Measurements from ENCODE around the gene ACTG1. TPM values are rescaled to one million over a fixed set of nuclear protein-coding genes. Genes with fewer than 3 reads are reported as not detected.

ACTG1 gene
- total RNA-seq, 4 donors from 2014 or later: 2,510 to 3,878 (median 3,203) TPM

- TF ChIP-seq CTCF (IDR thresholded peaks at IDR 0.05) (no peak), POLR2A (IDR thresholded peaks at IDR 0.05) (no peak)
- peaks cover 0 to 13% of the 10 kb centered on the region in 2 donors for H3K27me3 ChIP-seq
- H3K27ac ChIP-seq: no peak overlapping the region
Observed at GRCh38 chr17:81535480-81536298, 23.1 kb upstream of the ACTG1 start.

GRCh38 chr17:81535007-81535328 lies 22.4 kb upstream of the ACTG1 start:
- Histone ChIP-seq H3K4me1 (peaks cover 0 to 19% (median 14%) of the 10 kb centered on the region in 4 donors), H3K4me3 (no peak overlapping the region), H3K9me3 (no peaks in the 10 kb centered on the region), H3K36me3 (peaks cover 0 to 13% (median 0%) of the 10 kb centered on the region in 3 donors), H3K27ac (no peak overlapping the region), H3K27me3 (peaks cover 0 to 13% of the 10 kb centered on the region in 2 donors)
- TF ChIP-seq CTCF (IDR thresholded peaks at IDR 0.05) (no peak), POLR2A (IDR thresholded peaks at IDR 0.05) (no peak)
- DNase-seq: no peak

More at GRCh38 chr17:81535480-81536298, 23.1 kb upstream of the ACTG1 start:
- Histone ChIP-seq H3K9me3 (no peaks in the 10 kb centered on the region), H3K36me3 (peaks cover 0 to 20% (median 0%) of the 10 kb centered on the region in 3 donors), H3K4me3 (no peak overlapping the region), H3K4me1 (peaks cover 0 to 19% (median 14%) of the 10 kb centered on the region in 4 donors)
- DNase-seq: no peak

- peaks cover 0 to 7% (median 0%) of the 10 kb centered on the region in 3 donors for H3K36me3 ChIP-seq
- TF ChIP-seq POLR2A (IDR thresholded peaks at IDR 0.05) (no peak), CTCF (IDR thresholded peaks at IDR 0.05) (no peak)
- H3K27ac ChIP-seq: no peak overlapping the region
- no peak overlapping the region for H3K4me3 ChIP-seq
- no peaks in the 10 kb centered on the region for H3K9me3 ChIP-seq
- DNase-seq: no peak
- peaks cover 0 to 13% of the 10 kb centered on the region in 2 donors for H3K27me3 ChIP-seq
- H3K4me1 ChIP-seq: peaks cover 0 to 19% (median 14%) of the 10 kb centered on the region in 4 donors
Observed at GRCh38 chr17:81534157-81535006, 21.8 kb upstream of the ACTG1 start.

GRCh38 chr17:81533339-81534141 lies 20.9 kb upstream of the ACTG1 start:
- H3K4me1 ChIP-seq: peaks cover 0 to 19% (median 14%) of the 10 kb centered on the region in 4 donors
- H3K9me3 ChIP-seq: no peaks in the 10 kb centered on the region
- peak in 1 of 3 donors; percentile 37 for DNase-seq
- TF ChIP-seq CTCF (IDR thresholded peaks at IDR 0.05) (no peak), POLR2A (IDR thresholded peaks at IDR 0.05) (no peak)
- H3K27me3 ChIP-seq: peaks cover 0 to 13% of the 10 kb centered on the region in 2 donors
- H3K36me3 ChIP-seq: peaks cover 0 to 3% (median 0%) of the 10 kb centered on the region in 3 donors
- H3K27ac ChIP-seq: no peak overlapping the region
- H3K4me3 ChIP-seq: no peak overlapping the region

Data from Peyer's patch (tissue), 4 donors.